Central memory CD4-positive, alpha-beta T cell (primary cell): Measurements from ENCODE around the gene ATF3.
"Not testable (repeated sequence)": the region's sequence is repeated elsewhere in the genome, so short reads cannot be mapped to it uniquely, and the experiment has no call there.

Source experiments
- DNase-seq: peaks from one replicate; pipeline ENCODE4 v3.0.0; 2022

Gene ATF3

DNA sequence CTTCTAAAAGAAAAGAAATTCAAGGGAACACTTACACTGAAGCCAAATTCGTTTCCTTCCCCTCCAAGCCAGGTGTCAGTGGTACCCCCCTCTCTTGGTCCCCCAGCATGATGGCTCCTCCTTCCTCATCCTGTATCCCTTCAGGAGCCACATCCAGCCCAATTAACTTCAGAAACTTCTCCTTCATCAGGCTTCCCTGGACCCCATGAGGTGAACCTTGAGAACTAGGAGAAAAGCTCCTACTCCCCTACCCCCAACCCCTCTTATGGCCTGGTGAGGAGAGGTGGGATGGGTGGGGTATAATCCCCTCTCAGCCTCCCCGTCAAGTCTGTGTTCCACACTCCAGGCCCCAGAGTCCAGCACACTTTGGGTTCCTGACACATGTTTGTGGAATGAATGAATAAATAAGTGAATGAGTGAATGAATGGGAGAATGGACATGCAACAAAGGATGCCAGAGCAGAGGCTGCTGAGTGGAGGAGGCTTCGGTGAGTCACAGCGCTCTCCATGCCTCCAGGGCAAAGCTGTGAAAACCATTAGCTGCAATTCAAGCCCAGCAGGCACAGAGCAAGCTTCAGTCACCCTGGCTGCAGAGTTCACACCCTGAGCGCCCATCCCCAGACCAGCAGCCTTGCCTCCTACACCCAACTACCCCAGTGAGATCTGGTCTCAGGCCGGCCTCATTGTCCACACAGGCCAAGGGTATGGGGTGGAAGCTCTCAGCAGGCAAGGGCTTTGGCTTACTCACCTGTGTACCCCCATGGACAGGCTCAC, 47.3 kb downstream of the ATF3 start:
- DNase-seq, result no peak

DNA sequence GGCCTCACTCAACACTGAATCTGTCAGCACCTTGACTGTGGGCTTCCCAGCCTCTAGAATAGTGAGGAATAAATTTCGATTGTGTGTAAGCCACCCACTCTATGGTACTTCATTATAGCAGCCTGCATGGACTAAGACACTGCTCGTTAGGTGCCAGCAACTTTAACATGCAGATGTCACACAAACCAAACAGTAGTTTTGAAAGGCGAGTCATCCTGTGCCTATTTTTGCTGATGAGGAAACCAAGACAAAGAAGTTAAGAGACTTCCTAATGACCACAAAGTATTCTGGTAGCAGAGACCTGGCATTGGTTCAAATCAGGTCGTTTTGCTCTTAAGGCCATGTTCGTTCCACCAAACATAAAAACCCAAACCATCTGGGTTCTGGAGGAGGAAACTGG, 48.2 kb downstream of the ATF3 start:
- DNase-seq, result no peak

DNA sequence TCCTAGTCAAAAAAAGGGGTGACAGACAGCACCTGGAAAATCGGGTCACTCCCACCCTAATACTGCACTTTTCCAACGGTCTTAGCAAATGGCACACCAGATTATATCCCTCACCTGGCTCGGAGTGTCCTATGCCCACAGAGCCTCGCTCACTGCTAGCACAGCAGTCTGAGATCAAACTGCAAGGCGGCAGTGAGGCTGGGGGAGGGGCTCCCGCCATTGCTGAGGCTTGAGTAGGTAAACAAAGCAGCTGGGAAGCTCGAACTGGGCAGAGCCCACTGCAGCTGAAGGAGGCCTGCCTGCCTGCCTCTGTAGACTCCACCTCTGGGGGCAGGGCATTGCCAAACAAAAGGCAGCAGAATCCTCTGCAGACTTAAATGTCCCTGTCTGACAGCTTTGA, 49.7 kb downstream of the ATF3 start:
- DNase-seq, result not testable (repeated sequence)

DNA sequence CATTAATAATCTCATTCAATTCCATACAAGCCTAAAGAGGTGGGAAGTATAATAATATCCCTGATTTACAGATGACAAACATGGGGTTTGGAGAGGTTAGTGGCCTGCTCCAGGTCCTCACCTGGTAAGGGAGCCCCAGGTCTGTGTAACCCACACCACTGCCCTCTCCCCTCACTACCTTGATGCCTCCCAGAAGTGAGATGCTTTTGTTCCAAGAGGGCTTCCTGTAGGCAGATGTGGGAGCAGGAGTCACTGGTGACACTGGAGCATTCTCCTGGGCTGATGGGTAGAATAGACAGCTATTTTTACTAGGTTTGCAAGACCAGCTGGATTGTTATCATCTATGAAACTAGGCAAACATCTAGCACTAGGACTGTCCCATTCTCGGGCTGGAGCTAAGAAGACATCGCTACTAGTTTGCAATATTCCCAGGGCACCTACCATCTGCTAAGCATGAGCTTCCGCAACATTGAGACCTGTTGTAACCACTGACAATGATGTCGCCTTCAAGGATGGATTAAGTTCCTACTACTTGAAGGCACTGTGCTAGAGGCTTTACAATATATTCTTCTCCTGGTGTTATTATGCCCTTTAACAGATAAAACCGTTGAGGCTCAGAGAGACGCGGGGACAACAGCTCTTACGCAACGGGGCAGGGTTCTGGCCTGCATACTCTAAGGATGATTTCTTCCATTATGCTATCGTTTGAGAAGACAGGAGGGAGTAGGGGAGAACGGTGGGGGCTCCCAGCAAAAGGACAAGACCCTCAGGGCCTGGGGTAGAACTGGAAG, 56.0 kb downstream of the ATF3 start:
- no peak for DNase-seq

DNA sequence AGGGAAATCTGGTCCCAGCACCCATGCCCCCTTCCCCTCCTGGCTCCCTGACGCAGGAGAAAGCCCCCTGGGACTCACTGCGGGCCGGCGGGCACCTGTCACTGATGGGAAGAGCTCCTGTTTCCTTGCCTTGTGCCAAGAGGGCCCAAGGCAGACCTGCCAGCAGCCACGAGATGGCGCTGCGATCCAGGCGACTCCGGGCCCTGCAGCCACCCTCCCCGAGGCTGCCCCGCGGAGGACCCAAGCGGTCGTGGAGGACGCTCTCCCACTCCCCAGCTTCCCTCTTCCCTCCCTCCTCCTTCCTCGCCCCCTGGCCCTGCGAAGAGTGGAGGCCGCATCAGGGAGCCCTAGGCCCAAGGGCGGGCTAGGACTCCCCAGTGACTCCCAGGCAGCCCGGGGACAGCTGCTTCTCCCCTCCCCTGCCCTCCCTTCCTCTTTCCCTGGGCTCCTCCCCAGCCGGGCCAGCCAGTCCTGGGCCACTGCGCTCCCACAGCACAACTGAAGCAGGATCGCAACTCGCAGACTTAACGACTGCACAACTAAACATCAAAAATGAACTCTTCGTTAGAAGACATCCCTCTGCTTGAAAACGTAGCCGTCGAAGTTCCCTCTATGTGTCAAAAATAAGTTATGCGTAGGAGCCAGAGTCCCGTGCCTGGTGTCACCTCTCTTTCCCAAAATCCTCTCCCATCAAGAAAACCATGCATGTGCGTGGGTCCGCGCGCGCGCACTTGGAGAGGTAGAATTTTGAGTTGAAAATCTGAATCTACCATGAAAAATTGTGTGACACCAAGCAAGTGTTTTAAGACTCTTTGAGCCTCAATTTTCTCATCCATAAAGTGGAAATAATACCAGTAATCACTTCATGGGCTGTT, 56.9 kb downstream of the ATF3 start:
- peak; percentile 57 for DNase-seq

DNA sequence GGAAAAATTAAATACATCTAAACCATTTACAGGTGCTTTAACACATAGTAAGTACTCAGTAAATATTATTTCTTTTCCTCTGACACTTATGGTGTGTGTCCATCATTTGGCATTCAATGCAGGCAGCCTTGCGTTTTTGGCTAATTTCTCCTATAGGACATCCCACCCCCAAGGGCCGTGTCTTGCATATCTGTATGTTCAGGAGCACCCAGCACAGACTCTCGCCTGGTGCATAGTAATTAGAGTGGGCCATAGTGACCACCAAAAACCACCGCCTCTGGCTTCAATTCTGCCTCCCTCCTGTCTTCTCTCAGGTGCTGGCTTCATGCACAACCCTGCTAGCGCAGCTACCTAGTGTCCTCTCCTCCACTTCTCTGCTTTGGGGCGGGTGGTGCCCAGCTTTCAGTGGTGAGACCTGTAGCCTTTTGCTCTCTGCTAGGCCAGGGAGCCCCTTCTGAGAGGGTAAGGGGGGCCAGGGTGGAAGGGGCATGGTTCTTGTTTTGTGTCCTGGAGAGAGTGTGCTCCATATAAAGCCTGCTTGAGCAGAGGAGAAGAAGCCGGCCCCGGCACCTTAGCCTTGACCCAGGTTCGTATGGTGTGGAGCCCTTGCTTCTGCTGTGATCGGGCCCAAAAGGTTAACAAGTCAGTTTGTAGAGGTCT, 57.7 kb downstream of the ATF3 start:
- DNase-seq, result no peak

DNA sequence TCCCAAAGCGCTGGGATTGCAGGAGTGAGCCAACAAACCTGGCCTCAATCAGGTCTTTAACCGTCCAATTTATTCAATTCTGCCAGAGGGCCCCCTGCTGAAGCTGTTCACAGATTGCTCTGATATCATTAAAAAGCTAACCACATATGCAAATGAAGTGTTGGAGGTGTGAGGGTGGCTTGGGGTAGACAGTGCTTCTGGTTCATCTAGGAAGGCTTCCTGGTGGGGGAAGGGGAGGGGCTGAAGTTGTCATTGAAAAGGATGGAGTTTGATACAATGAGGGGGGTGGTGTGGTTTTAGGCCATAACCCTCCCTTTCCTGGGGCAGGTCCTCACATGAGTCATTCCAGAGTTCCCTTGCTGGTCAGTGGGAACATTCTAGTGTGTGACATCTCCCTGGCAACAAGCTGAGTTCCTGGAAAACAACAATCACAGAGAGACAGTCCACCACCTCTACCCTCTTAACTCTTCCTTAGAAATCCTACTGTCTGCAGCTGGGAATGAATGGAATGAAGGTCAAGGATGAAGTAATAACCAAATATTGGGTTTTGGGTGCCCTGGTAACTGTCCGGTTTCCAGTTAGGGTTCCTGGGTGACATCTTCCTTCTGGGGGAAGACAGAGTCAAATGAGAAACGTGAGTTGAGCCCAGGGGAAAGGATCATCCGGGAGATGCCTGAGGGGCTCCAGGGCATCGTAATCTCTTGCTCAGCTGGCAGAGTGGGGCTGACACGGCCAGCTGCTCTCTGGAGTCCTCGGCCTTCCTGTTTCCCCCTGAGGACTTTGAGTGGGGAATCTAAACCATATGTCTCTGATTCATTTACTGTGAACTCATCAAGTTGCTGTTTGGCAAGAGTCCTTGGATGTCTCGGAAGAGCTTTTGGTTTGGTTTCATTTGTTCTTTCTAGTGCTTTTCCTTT, 58.9 kb downstream of the ATF3 start:
- no peak for DNase-seq

DNA sequence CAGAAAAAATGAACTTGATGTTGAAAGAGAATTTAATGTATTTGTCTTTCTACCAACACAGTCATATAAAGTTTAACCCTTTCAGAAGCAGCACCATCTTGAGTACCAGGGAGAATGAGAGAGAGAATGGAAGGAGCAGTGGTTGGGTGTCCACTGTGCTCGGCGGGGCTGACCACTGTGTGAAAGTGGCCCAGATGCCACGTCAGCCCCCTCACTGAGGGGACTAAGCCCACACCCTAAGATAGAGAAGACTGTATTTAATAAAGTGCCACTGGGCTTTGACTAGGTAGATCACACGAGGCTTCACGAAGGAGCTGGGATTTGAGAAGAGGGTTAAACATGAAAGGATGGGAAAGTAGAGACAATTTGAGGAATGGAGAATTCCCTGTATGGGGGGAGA, 59.9 kb downstream of the ATF3 start:
- no peak for DNase-seq

DNA sequence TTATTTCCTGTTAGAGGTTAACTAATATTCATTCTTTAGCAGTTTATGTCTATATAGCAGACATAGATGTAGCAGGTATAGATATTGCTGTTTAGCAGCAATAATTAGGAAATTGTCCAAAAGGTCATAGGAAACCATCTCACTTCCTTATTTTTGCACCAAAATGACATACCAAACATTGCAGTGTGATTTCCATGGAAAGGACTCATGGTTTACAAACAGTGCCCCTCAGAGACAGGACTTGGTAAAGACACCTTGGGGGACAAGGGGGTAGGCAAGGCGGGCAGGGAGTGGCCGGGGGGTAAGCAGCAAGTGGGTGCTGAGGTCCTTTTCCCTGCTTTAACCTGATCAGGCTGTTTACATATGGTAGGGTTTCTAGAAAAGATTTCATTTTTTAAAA, 60.5 kb downstream of the ATF3 start:
- DNase-seq, result no peak

DNA sequence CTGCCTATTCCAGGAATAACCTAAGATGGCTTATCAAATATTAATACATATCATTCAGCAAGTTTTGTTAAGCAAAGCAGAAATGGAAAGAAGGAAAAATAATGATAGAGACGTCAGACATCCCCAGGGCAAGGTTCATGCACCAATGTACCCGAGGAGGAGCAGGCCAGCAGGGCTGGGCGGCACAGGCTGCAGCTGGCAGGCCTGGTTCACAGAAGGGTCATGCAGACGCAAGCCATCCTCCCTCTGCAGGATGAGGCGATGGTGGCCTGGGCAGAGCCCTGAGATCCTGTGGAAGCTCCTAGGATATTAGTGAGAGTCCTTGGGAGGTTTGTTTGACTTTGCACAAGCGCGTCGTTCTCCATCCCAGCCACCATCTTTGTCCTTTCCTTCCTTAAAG, 61.0 kb downstream of the ATF3 start:
- DNase-seq, result no peak

DNA sequence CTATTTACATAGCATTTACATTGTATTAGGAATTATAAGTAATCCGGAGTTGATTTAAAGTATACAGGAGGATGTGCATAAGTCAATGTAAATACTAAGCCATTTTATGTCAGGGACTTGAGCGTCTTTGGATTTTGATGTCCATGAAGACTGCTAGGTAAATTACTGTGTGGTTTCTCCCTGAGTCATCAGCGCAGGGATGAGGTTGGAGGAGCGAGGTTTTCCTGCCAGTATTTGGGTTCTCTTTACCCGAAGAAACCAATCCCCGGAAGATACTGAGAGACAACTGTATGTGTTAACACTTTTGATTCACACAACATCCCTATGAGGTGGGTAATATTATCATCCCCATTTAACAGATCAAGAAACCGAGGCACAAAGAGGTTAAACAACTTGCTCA, 61.7 kb downstream of the ATF3 start:
- DNase-seq, result no peak
